Endothelial cell (in vitro differentiated cells): Measurements from ENCODE around the gene TCEAL3. TPM values are rescaled to one million over a fixed set of nuclear protein-coding genes. Genes with fewer than 3 reads are reported as not detected.
"Not testable (repeated sequence)": the region's sequence is repeated elsewhere in the genome, so short reads cannot be mapped to it uniquely, and the experiment has no call there.

Source experiments
- DNase-seq: peaks from one replicate; pipeline ENCODE4 v3.0.0; 2021; ENCODE audit warnings: low spot score
- H3K27ac Mint-ChIP-seq: one replicate; pipeline ENCODE4 v1.8.0; 2021; ENCODE audit warnings: mixed read lengths, inconsistent platforms; ENCODE audit not compliant: unreplicated experiment
- H3K27me3 Mint-ChIP-seq: one replicate; pipeline ENCODE4 v1.8.0; 2021; ENCODE audit warnings: mild to moderate bottlenecking, moderate library complexity, mixed read lengths, inconsistent platforms; ENCODE audit not compliant: unreplicated experiment
- H3K36me3 Mint-ChIP-seq: one replicate; pipeline ENCODE4 v1.8.0; 2021; ENCODE audit warnings: mild to moderate bottlenecking, low read depth, mixed read lengths, inconsistent platforms; ENCODE audit not compliant: unreplicated experiment
- H3K4me1 Mint-ChIP-seq: one replicate; pipeline ENCODE4 v1.8.0; 2021; ENCODE audit warnings: mild to moderate bottlenecking, mixed read lengths, inconsistent platforms; ENCODE audit not compliant: unreplicated experiment
- H3K4me3 Mint-ChIP-seq: one replicate; pipeline ENCODE4 v1.8.0; 2021; ENCODE audit warnings: mild to moderate bottlenecking, mixed read lengths, inconsistent platforms; ENCODE audit not compliant: unreplicated experiment
- H3K9me3 Mint-ChIP-seq: one replicate; pipeline ENCODE4 v1.8.0; 2021; ENCODE audit warnings: mixed read lengths, inconsistent platforms; ENCODE audit not compliant: unreplicated experiment
- CTCF ChIP-seq: fragments of 200-600 bp; sonication (generic); IDR thresholded peaks from one replicate; pipeline ENCODE4 v1.5.0; 2021; ENCODE audit warnings: antibody characterized with exemption; ENCODE audit not compliant: unreplicated experiment
- total RNA-seq: library from RNA; stranded (reverse); fragmentation: NEBNext Ultra II Directional; extraction: Animal tissue kit (Norgen Biotek cat#: 25700); gene quantifications from one replicate; pipeline ENCODE4 v1.2.1, GENCODE V29; 2021; ENCODE audit not compliant: unreplicated experiment

Gene TCEAL3
- total RNA-seq, 1 donor from 2014 or later = 12.2 TPM

GRCh38 chrX:103585411-103586313, 22.1 kb upstream of the TCEAL3 start, which contains the start of gene TCEAL4:
Gene TCEAL4, plus strand, starts transcription at chrX:103585515. Its CDS starts 1,161 bp downstream, at chrX:103586676.
- TF ChIP-seq CTCF = no peak
- Mint-ChIP-seq H3K4me1 (peaks cover 5% of the 10 kb centered on the region), H3K9me3 (no peaks in the 10 kb centered on the region), H3K27me3 (no peaks in the 10 kb centered on the region), H3K4me3 (peak within 1 kb of the TSS; percentile 94), H3K27ac (peak within 1 kb of the TSS; percentile 52), H3K36me3 (no peaks in the 10 kb centered on the region)
- peak; percentile 38 for DNase-seq

GRCh38 chrX:103586314-103586646, 21.5 kb upstream of the TCEAL3 start:
- H3K36me3 Mint-ChIP-seq = no peaks in the 10 kb centered on the region
- no peaks in the 10 kb centered on the region for H3K9me3 Mint-ChIP-seq
- DNase-seq = peak; percentile 2
- peaks cover 5% of the 10 kb centered on the region for H3K4me1 Mint-ChIP-seq
- peak overlapping the region; percentile 94 for H3K4me3 Mint-ChIP-seq
- H3K27me3 Mint-ChIP-seq = no peaks in the 10 kb centered on the region
- H3K27ac Mint-ChIP-seq = peak overlapping the region; percentile 89
- TF ChIP-seq CTCF = no peak

- Mint-ChIP-seq H3K27ac (peak overlapping the region; percentile 89), H3K27me3 (no peaks in the 10 kb centered on the region), H3K4me3 (peak overlapping the region; percentile 94), H3K4me1 (peaks cover 5% of the 10 kb centered on the region), H3K36me3 (peaks cover 2% of the 10 kb centered on the region), H3K9me3 (no peaks in the 10 kb centered on the region)
- no peak for TF ChIP-seq CTCF
- DNase-seq = no peak
These were observed 21.1 kb upstream of the TCEAL3 start for GRCh38 chrX:103586659-103587058.

- not testable (repeated sequence) for H3K9me3 Mint-ChIP-seq, DNase-seq, H3K27me3 Mint-ChIP-seq, H3K4me1 Mint-ChIP-seq, H3K27ac Mint-ChIP-seq
- Mint-ChIP-seq H3K36me3 (peaks cover 19% of the 10 kb centered on the region), H3K4me3 (peak overlapping the region; percentile 31)
These were observed 15.5 kb upstream of the TCEAL3 start for GRCh38 chrX:103592295-103592694.

- not testable (repeated sequence) for H3K4me1 Mint-ChIP-seq, H3K27ac Mint-ChIP-seq, H3K4me3 Mint-ChIP-seq, H3K9me3 Mint-ChIP-seq, DNase-seq, H3K27me3 Mint-ChIP-seq
- peaks cover 19% of the 10 kb centered on the region for H3K36me3 Mint-ChIP-seq
These were observed 12.6 kb upstream of the TCEAL3 start for GRCh38 chrX:103595202-103595601.
